ENCODE data around the gene TNKS1BP1. TPM values are rescaled to one million over a fixed set of nuclear protein-coding genes. Genes with fewer than 3 reads are reported as not detected.
A peak's percentile ranks its signal among the peaks of the same experiment; 100 is the strongest.

TNKS1BP1 gene
- total RNA-seq, 2 experiments from 2014 or later = 4.4 to 5.8 TPM

DNA sequence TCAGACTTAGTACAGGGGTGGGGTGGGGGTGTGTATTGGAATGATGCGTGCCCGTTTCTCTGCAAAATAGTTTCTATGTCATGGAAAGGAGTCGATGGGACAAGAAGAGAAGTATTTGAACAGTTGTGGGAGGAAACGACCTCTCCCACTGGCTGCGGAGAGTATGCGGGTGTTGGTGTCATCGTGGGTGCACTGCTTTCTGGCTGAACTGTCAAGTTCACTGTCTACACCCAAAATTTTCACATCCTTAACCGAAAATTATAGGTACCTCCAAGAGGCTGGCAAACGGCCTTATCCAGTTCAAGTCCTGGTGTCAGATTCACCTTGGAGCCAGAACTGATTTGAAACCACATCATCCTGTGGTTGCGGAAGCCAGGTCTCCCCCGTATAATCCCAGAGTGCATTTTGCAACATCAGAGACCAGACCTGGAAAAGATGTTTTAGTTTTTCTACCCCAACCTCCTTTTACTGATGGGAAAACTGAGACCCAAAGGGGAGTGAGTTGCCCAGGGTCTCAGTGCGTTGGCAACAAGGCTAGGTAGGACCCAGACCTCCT lies 11.4 kb upstream of the TNKS1BP1 start:
- CTCF ChIA-PET = interaction anchor here (0.8 to 3.1 kb wide), 7 partner anchors 9 to 308 kb away, joined by 3 to 15 read pairs (median 4); partner anchors contain the start of gene RTN4RL2
- peak overlapping the region; percentile 92 for H3K27ac Mint-ChIP-seq

DNA sequence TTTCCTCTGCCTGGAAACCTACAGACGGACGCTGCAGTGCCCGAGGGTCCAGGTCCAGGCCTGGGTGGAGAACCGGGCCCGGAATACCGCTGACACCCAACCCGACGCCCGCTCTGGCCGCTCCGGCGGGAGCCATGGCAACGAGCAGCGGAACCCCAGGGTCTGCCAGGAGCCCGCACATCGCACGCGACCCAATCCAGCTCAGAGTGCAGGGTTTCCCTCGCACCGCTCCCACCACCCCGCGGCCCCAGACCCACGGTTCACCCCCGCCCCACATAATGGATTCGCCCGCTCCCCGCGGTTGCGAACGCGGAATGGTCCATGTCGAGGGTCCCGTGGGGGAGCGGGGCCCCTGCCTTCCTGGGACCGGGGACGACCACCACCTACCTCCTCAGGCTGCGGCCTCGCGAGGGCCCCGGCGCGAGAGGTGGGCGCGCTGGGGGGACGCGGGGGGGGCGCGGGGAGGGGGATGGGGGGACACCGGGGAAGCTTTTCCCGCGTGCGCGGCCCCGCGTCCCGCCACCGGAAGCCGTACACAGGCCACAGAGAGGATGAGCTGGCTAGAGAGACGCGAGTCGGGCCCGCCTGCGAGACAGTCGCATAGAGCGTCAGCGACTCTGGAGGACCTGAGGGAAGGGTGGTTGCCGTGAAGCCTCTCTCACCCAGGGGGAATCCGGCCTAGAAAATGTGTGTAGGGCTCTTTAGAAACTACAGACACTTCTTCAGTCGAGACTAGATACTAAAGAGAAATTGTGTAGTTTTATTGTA lies 10.8 kb upstream of the TNKS1BP1 start, which contains the start of gene SSRP1:
Gene SSRP1, minus strand, starts transcription at position 550 of the 768 bp plus-strand sequence. CDS start 771 bp downstream, outside the sequence.
- peak; percentile 93 for DNase-seq
- peaks cover 41% of the 10 kb centered on the region for H3K4me1 Mint-ChIP-seq
- peak within 1 kb of the TSS; percentile 94 for H3K4me3 Mint-ChIP-seq
- ATAC-seq = peak; percentile 98
- CTCF ChIA-PET = interaction anchor here (0.8 to 3.0 kb wide), 8 partner anchors 10 to 309 kb away, joined by 3 to 22 read pairs (median 4); partner anchors contain the start of genes SLC43A1 and TNKS1BP1
- H3K9me3 Mint-ChIP-seq (ENCODE audit: low read depth) = no peaks in the 10 kb centered on the region
- H3K27me3 Mint-ChIP-seq = peaks cover 5% of the 10 kb centered on the region
- H3K36me3 Mint-ChIP-seq = peaks cover 35% of the 10 kb centered on the region
- peak within 1 kb of the TSS; percentile 92 for H3K27ac Mint-ChIP-seq

More for the DNA sequence above, 11.4 kb upstream of the TNKS1BP1 start:
- Mint-ChIP-seq H3K4me1 (peaks cover 35% of the 10 kb centered on the region), H3K4me3 (peak overlapping the region; percentile 94), H3K27me3 (peaks cover 5% of the 10 kb centered on the region), H3K36me3 (peaks cover 29% of the 10 kb centered on the region), H3K9me3 (ENCODE audit: low read depth) (no peaks in the 10 kb centered on the region)
- peak; percentile 61 for DNase-seq
- ATAC-seq = peak; percentile 25

GRCh38 chr11:57335023-57335342 lies 10.2 kb upstream of the TNKS1BP1 start:
- H3K9me3 Mint-ChIP-seq (ENCODE audit: low read depth) = no peaks in the 10 kb centered on the region
- peaks cover 40% of the 10 kb centered on the region for H3K36me3 Mint-ChIP-seq

DNA sequence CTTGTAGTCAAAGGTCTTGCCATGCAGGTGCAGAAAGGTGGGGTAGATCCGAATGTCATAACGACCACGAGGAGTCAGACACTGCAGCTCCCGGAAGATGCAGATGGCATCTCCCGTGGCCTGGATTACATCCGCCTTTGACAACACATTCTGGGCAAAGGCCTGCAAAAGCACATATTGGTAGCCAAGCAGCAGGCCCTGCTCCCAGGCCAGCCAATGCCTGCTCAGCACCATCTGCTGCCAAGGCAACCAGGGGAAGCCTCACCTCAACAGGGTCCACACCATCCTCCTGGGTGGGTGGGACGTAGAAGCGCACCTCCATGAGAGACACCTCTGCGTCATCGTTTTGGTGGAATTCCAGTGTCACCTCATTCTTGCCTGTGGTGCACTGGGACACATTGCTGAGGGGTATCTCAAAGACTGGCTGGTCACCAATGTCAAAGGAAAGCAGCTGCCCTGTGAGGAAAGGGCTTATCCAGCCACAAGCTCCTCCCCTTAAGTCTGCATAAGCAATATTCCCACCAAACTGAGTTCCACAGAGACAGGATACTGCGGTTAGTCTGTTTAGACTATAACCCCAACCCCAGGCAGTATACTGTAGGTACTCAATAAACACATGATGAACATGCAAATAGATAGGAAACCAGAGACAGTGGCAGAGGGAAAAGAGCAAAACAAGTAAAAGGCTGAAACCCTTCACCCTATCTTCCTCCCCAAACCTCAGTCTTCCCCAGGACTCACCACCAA lies 8.1 kb upstream of the TNKS1BP1 start:
- no peaks in the 10 kb centered on the region for H3K27me3 Mint-ChIP-seq
- no peak for ATAC-seq
- DNase-seq = no peak
- no peaks in the 10 kb centered on the region for H3K9me3 Mint-ChIP-seq (ENCODE audit: low read depth)
- CTCF ChIA-PET = interaction anchor here (3.0 kb wide), 1 partner anchor 7 kb away, joined by 22 read pairs; the partner anchor contains the start of gene TNKS1BP1
- H3K27ac Mint-ChIP-seq = peak overlapping the region; percentile 12
- no peak overlapping the region for H3K4me3 Mint-ChIP-seq
- peaks cover 55% of the 10 kb centered on the region for H3K36me3 Mint-ChIP-seq
- peaks cover 48% of the 10 kb centered on the region for H3K4me1 Mint-ChIP-seq

More at GRCh38 chr11:57335023-57335342, 10.2 kb upstream of the TNKS1BP1 start:
- ATAC-seq = no peak
- CTCF ChIA-PET = interaction anchor here (0.8 to 3.0 kb wide), 8 partner anchors 9 to 310 kb away, joined by 3 to 22 read pairs (median 4); partner anchors contain the start of genes SLC43A1 and TNKS1BP1
- no peak for DNase-seq
- H3K27me3 Mint-ChIP-seq = peaks cover 3% of the 10 kb centered on the region
- peak overlapping the region; percentile 83 for H3K27ac Mint-ChIP-seq
- peak overlapping the region; percentile 94 for H3K4me3 Mint-ChIP-seq
- H3K4me1 Mint-ChIP-seq = peaks cover 46% of the 10 kb centered on the region

- ATAC-seq (no peak), DNase-seq (no peak)
- no peaks in the 10 kb centered on the region for H3K9me3 Mint-ChIP-seq (ENCODE audit: low read depth)
- CTCF ChIA-PET = no interaction called here
- peaks cover 57% of the 10 kb centered on the region for H3K4me1 Mint-ChIP-seq
- peaks cover 64% of the 10 kb centered on the region for H3K36me3 Mint-ChIP-seq
- H3K27ac Mint-ChIP-seq = no peak overlapping the region
- no peak overlapping the region for H3K4me3 Mint-ChIP-seq
- H3K27me3 Mint-ChIP-seq = no peaks in the 10 kb centered on the region
Measured at GRCh38 chr11:57331720-57332119, 7.0 kb upstream of the TNKS1BP1 start.

GRCh38 chr11:57330029-57330428 lies 5.3 kb upstream of the TNKS1BP1 start:
- ATAC-seq (no peak), DNase-seq (no peak)
- peaks cover 63% of the 10 kb centered on the region for H3K4me1 Mint-ChIP-seq
- peak overlapping the region; percentile 54 for H3K27ac Mint-ChIP-seq
- no peaks in the 10 kb centered on the region for H3K9me3 Mint-ChIP-seq (ENCODE audit: low read depth)
- no peaks in the 10 kb centered on the region for H3K27me3 Mint-ChIP-seq
- CTCF ChIA-PET = interaction anchor here (0.5 to 1.9 kb wide), 3 partner anchors 16 to 98 kb away, joined by 3 to 4 read pairs (median 4); no protein-coding TSS in a partner anchor
- peaks cover 74% of the 10 kb centered on the region for H3K36me3 Mint-ChIP-seq
- no peak overlapping the region for H3K4me3 Mint-ChIP-seq

GRCh38 chr11:57327721-57328120 lies 3.0 kb upstream of the TNKS1BP1 start:
- CTCF ChIA-PET = interaction anchor here (4.3 kb wide), 1 partner anchor 7 kb away, joined by 22 read pairs; the partner anchor contains the start of gene SSRP1
- no peak overlapping the region for H3K27ac Mint-ChIP-seq
- no peak for ATAC-seq
- no peaks in the 10 kb centered on the region for H3K9me3 Mint-ChIP-seq (ENCODE audit: low read depth)
- peaks cover 44% of the 10 kb centered on the region for H3K4me1 Mint-ChIP-seq
- no peak for DNase-seq
- H3K4me3 Mint-ChIP-seq = no peak overlapping the region
- H3K27me3 Mint-ChIP-seq = no peaks in the 10 kb centered on the region
- H3K36me3 Mint-ChIP-seq = peaks cover 59% of the 10 kb centered on the region

DNA sequence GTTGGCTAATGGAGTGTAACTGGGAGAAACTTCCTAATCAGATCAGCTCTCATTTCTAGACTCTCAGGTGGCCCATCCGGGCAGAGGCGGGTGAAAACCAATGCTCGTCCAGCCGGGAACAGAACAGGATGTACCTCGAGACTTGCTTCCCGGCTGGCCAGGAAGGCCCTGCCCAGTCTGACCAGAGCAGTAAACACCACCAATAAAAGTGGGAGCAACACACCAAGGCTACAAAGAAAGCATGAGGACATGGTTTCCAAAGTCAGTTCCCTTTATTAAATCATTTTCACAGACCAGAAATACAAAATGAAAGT lies 940 bp upstream of the TNKS1BP1 start:
- Mint-ChIP-seq H3K9me3 (ENCODE audit: low read depth) (no peaks in the 10 kb centered on the region), H3K4me1 (peaks cover 34% of the 10 kb centered on the region), H3K27me3 (no peaks in the 10 kb centered on the region), H3K4me3 (peak overlapping the region; percentile 87), H3K27ac (peak overlapping the region; percentile 96), H3K36me3 (peaks cover 40% of the 10 kb centered on the region)
- DNase-seq (no peak), ATAC-seq (no peak)
- CTCF ChIA-PET = interaction anchor here (0.8 to 4.3 kb wide), 10 partner anchors 9 to 341 kb away, joined by 3 to 22 read pairs (median 4); partner anchors contain the start of genes SSRP1 and UBE2L6

DNA sequence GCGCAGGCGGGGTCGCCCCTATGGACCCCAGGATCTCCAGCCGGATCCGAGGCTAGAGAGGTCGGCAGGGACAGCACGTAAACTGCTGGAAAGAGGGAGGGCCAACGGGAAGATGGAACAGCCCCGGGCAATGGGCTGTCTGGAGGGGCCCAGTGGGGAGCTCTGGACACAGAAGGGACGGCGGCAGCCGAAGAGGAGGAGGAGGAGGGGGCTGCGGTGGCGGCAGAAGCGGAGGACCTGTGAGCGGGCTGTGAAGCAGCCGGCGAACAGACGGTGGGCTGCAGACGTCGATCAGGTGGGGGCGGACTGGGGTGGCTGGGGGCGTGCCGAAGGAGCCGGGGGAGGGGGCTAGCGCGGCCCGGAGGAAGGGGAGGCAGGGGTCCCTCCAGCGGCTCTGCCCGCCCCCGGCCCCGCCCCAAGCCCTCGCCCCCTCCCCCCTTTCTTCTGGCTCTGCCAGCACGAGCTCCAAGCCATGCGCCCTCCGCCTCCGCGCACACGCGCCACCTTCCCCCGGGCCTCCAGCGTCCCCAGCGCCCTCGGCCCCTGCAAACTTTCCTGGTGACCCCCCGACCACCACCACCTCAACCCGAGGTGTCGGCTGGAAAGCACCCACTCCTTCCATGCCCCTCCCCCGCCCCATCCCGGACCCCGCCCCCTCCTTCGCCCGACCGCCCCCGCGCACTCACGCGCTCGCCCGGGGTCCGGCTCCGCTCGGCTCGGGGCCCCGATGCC lies 432 bp downstream of the TNKS1BP1 start:
- no peak for ATAC-seq
- H3K27ac Mint-ChIP-seq = peak overlapping the region; percentile 67
- no peak for DNase-seq
- H3K4me3 Mint-ChIP-seq = peak overlapping the region; percentile 64
- peaks cover 26% of the 10 kb centered on the region for H3K4me1 Mint-ChIP-seq
- H3K9me3 Mint-ChIP-seq (ENCODE audit: low read depth) = no peaks in the 10 kb centered on the region
- peaks cover 28% of the 10 kb centered on the region for H3K36me3 Mint-ChIP-seq
- CTCF ChIA-PET = interaction anchor here (0.8 to 4.3 kb wide), 5 partner anchors 10 to 169 kb away, joined by 3 to 22 read pairs (median 3); partner anchors contain the start of gene SSRP1
- H3K27me3 Mint-ChIP-seq = no peaks in the 10 kb centered on the region

DNA sequence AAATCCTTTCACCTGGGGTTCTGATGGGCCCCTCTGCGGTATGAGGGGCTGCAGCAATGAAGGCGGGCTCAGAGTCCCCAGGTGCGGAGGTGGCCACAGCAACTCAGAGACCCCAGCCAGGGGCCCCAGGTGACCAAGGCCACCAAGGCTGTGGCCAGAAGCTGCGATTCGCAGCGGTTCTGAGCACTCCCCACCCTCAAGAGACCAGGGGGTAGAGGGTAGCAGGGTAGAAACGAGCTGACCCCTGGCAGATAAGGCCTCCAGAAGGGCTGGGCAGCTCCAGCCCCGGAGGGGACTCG lies 948 bp downstream of the TNKS1BP1 start:
- ATAC-seq (no peak), DNase-seq (no peak)
- Mint-ChIP-seq H3K9me3 (ENCODE audit: low read depth) (no peaks in the 10 kb centered on the region), H3K27me3 (no peaks in the 10 kb centered on the region), H3K27ac (no peak overlapping the region), H3K4me1 (peaks cover 26% of the 10 kb centered on the region), H3K36me3 (peaks cover 25% of the 10 kb centered on the region), H3K4me3 (peak overlapping the region; percentile 64)
- CTCF ChIA-PET = interaction anchor here (0.8 to 4.3 kb wide), 4 partner anchors 11 to 170 kb away, joined by 3 to 22 read pairs (median 8); partner anchors contain the start of gene SSRP1

GRCh38 chr11:57323167-57323854 lies 1.4 kb downstream of the TNKS1BP1 start:
- H3K27me3 Mint-ChIP-seq = no peaks in the 10 kb centered on the region
- CTCF ChIA-PET = interaction anchor here (1.0 to 4.3 kb wide), 4 partner anchors 10 to 170 kb away, joined by 3 to 22 read pairs (median 4); partner anchors contain the start of gene SSRP1
- H3K9me3 Mint-ChIP-seq (ENCODE audit: low read depth) = no peaks in the 10 kb centered on the region
- peaks cover 26% of the 10 kb centered on the region for H3K4me1 Mint-ChIP-seq
- no peak for ATAC-seq
- no peak overlapping the region for H3K27ac Mint-ChIP-seq
- H3K36me3 Mint-ChIP-seq = peaks cover 22% of the 10 kb centered on the region
- DNase-seq = no peak
- H3K4me3 Mint-ChIP-seq = peak overlapping the region; percentile 64
